ENCODE data around the gene ITGA11.
A peak's percentile ranks its signal among the peaks of the same experiment; 100 is the strongest.

The ITGA11 gene

DNA sequence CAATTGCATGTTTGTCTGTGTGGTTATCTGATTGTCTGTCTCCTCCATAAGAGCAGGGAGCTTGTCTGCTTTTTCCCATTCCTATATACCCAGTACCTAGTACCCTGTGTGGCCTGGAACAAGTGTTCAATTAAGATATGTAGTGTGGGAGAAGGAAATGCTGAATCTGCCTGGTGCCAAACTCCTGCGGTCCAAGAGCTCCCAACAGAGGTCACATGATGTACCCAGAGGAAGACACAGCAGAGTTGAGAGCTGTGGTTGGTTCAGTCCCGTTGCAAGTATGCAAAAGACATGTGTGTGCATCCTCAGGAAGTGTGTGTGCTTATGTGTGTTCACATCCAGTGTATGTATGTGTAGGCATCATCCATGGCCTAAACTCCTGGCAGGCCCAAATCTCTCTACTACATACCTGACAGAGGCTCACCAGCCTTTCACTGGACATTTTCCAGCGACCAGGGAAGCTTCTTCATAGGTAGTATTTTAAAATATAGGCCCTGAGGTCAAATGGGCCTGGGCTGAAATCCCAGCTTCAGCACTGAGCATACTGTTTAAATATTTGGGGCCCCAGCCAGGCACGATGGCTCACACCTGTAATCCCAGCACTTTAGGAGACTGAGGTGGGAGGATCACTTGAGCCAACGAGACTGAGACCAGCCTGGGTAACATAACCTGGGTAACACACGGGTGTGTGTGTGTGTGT, 34.0 kb upstream of the ITGA11 start:
- in situ Hi-C loops (cut with MboI; ENCODE audit: low sequenced_read_pairs) = no loop called here
- DNase-seq (ENCODE audit: low spot score in 2 of 2) = no peak
- Histone ChIP-seq H3K4me3 (no peak overlapping the region), H3K27me3 (ENCODE audit: low read depth) (peaks cover 17% of the 10 kb centered on the region), H3K4me1 (no peaks in the 10 kb centered on the region), H3K36me3 (replicated peaks) (no peaks in the 10 kb centered on the region), H3K9me3 (peaks cover 4% of the 10 kb centered on the region; the same call in 1 of the 2 replicates)

GRCh38 chr15:68464448-68465090, 32.6 kb upstream of the ITGA11 start:
- peaks cover 7% of the 10 kb centered on the region; the same call in 1 of the 2 replicates for H3K27me3 ChIP-seq (ENCODE audit: low read depth)
- H3K4me3 ChIP-seq = no peak overlapping the region
- no peak for DNase-seq (ENCODE audit: low spot score in 2 of 2)
- peaks cover 4% of the 10 kb centered on the region; the same call in 1 of the 2 replicates for H3K9me3 ChIP-seq
- no peaks in the 10 kb centered on the region for H3K36me3 ChIP-seq (replicated peaks)
- no peaks in the 10 kb centered on the region for H3K4me1 ChIP-seq
- in situ Hi-C loops (cut with MboI; ENCODE audit: low sequenced_read_pairs) = no loop called here

DNA sequence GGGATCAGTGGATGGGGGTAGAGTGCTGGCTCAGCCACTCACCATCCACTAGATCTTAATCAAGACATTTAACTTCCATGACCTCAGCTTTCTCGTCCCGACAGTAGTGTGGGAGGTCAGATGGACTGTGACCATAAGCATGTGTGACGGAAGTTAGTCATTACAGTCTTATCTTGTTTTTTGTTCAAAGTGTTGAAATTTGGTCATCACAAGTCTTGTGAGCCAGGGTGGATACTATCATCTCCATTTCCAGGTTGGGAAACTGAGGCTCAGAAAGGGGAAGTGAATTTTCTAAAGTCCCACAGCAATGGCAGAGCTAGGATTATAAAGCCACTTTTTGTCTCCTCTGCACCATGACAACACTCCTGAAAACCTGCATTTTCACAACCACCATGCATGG, 32.0 kb upstream of the ITGA11 start:
- no peaks in the 10 kb centered on the region for H3K4me1 ChIP-seq
- H3K36me3 ChIP-seq (replicated peaks) = no peaks in the 10 kb centered on the region
- no peak overlapping the region for H3K4me3 ChIP-seq
- in situ Hi-C loops (cut with MboI; ENCODE audit: low sequenced_read_pairs) = no loop called here
- no peak for DNase-seq (ENCODE audit: low spot score in 2 of 2)
- peaks cover 5% of the 10 kb centered on the region for H3K27me3 ChIP-seq (ENCODE audit: low read depth)
- H3K9me3 ChIP-seq = peaks cover 4% of the 10 kb centered on the region; the same call in 1 of the 2 replicates

GRCh38 chr15:68463444-68463843, 31.5 kb upstream of the ITGA11 start:
- in situ Hi-C loops (cut with MboI; ENCODE audit: low sequenced_read_pairs) = no loop called here
- no peaks in the 10 kb centered on the region for H3K36me3 ChIP-seq (replicated peaks)

GRCh38 chr15:68460166-68460565, 28.2 kb upstream of the ITGA11 start:
- Histone ChIP-seq H3K4me3 (no peak overlapping the region), H3K9me3 (no peaks in the 10 kb centered on the region), H3K4me1 (no peaks in the 10 kb centered on the region), H3K27me3 (ENCODE audit: low read depth) (peaks cover 5% of the 10 kb centered on the region; the same call in 1 of the 2 replicates), H3K36me3 (replicated peaks) (no peaks in the 10 kb centered on the region)
- in situ Hi-C loops (cut with MboI; ENCODE audit: low sequenced_read_pairs) = no loop called here
- DNase-seq (ENCODE audit: low spot score in 2 of 2) = no peak

More at GRCh38 chr15:68463444-68463843, 31.5 kb upstream of the ITGA11 start:
- Histone ChIP-seq H3K27me3 (ENCODE audit: low read depth) (peaks cover 5% of the 10 kb centered on the region), H3K9me3 (peaks cover 4% of the 10 kb centered on the region; the same call in 1 of the 2 replicates), H3K4me3 (no peak overlapping the region), H3K4me1 (no peaks in the 10 kb centered on the region)
- no peak for DNase-seq (ENCODE audit: low spot score in 2 of 2)

DNA sequence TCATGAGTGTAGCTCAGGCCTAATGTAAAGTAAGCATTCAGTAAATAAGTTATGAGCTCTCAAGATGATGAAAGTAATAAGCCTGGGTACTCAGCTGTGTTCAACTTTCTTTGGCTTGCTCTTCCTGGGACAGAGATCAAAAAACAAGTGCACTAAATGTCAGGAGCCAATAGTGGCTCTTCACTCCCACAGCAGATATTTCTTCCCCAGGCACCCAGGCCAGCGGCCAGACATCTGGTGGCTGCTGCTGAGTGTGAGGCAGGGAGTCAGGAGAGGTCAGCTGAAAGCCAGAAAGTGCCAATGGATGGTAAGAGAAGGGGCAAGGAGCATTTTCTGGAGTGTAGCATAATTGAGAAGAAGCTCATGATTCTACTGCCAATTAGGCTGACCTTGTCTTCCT, 18.2 kb upstream of the ITGA11 start:
- H3K36me3 ChIP-seq (replicated peaks) = no peaks in the 10 kb centered on the region
- no peak overlapping the region for H3K4me3 ChIP-seq
- peaks cover 33% of the 10 kb centered on the region for H3K27me3 ChIP-seq (ENCODE audit: low read depth)
- H3K9me3 ChIP-seq = no peaks in the 10 kb centered on the region; the same call in 1 of the 2 replicates
- peak in 1 of 2 experiments; percentile 6 for DNase-seq (ENCODE audit: low spot score in 2 of 2)
- no peaks in the 10 kb centered on the region for H3K4me1 ChIP-seq
- in situ Hi-C loops (cut with MboI; ENCODE audit: low sequenced_read_pairs) = no loop called here

DNA sequence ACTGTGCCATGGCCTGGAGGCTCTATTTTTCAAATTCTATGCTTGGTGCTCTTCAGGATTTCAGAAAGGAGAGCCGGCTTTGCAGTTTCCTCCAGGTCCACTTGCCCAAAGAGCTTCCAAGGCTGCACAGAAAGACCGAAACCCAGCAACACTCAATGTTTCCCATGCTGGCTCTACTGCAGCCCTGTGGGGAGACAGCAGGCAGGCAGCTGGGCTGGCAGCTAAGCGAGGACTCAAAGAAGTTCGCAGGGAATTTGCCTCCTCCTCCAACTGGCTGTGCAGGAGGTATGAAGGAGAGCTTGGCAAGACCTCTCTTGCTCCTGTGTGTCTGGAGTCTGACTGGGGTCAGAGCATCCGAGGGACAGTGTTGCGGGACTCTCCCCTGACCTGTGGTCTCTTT, 17.4 kb upstream of the ITGA11 start:
- peak in 1 of 2 experiments; percentile 4 for DNase-seq (ENCODE audit: low spot score in 2 of 2)
- Histone ChIP-seq H3K9me3 (no peaks in the 10 kb centered on the region; the same call in 1 of the 2 replicates), H3K4me1 (no peaks in the 10 kb centered on the region), H3K4me3 (no peak overlapping the region), H3K27me3 (ENCODE audit: low read depth) (peaks cover 33% of the 10 kb centered on the region), H3K36me3 (replicated peaks) (no peaks in the 10 kb centered on the region)
- in situ Hi-C loops (cut with MboI; ENCODE audit: low sequenced_read_pairs) = no loop called here

- in situ Hi-C loops (cut with MboI; ENCODE audit: low sequenced_read_pairs) = no loop called here
- no peaks in the 10 kb centered on the region for H3K36me3 ChIP-seq (replicated peaks)
- DNase-seq (ENCODE audit: low spot score in 2 of 2) = peak in 1 of 2 experiments; percentile 4
- H3K9me3 ChIP-seq = no peaks in the 10 kb centered on the region; the same call in 1 of the 2 replicates
- peaks cover 32% of the 10 kb centered on the region for H3K27me3 ChIP-seq (ENCODE audit: low read depth)
- H3K4me1 ChIP-seq = no peaks in the 10 kb centered on the region
- H3K4me3 ChIP-seq = no peak overlapping the region
Observed at GRCh38 chr15:68447976-68448755, 16.2 kb upstream of the ITGA11 start.

DNA sequence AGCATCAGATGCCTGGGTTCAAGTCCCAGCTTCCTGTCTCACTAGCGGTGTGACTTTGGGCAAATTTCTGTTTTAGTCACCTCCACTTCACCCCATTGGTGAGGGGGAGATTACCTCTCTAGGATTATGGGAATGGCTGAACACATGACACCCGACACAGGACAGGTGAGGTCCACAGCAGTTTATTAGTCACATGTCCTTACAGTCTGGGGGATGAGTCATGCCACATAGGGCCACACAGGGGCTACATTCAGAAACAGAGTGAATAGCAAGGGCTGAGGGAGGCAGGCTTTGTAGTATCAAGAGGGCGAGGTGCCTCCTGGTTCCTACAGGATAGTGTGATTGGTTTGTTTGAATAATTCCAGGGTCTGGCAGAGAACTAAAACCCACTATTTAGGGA, 15.2 kb upstream of the ITGA11 start:
- in situ Hi-C loops (cut with MboI; ENCODE audit: low sequenced_read_pairs) = no loop called here
- DNase-seq (ENCODE audit: low spot score in 2 of 2) = no peak
- Histone ChIP-seq H3K4me3 (no peak overlapping the region), H3K27me3 (ENCODE audit: low read depth) (peaks cover 34% of the 10 kb centered on the region), H3K36me3 (replicated peaks) (no peaks in the 10 kb centered on the region), H3K4me1 (no peaks in the 10 kb centered on the region), H3K9me3 (no peaks in the 10 kb centered on the region; the same call in 1 of the 2 replicates)

DNA sequence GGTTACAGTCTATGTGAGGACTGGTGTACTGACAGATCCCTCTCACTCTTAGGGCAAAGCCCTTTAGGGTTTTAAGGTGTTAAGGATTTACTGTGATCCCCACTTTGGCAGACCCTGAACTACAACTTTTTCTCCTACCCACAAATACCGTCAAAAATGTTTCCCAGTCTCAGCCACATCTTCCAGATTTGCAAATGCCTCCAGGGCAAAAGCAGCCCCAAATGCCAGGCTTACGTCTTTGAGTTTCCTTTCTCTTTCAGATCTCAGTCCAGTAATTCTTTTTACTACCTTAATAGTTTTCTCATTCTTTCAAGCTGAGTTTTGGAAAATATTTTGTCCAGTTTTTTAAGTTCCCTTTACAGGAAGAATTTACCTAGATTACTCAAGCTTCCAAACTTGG, 13.4 kb upstream of the ITGA11 start:
- DNase-seq (ENCODE audit: low spot score in 2 of 2) = peak in 1 of 2 experiments; percentile 7
- in situ Hi-C loops (cut with MboI; ENCODE audit: low sequenced_read_pairs) = no loop called here
- Histone ChIP-seq H3K4me3 (no peak overlapping the region), H3K27me3 (ENCODE audit: low read depth) (peaks cover 30% of the 10 kb centered on the region), H3K9me3 (no peaks in the 10 kb centered on the region), H3K4me1 (no peaks in the 10 kb centered on the region), H3K36me3 (replicated peaks) (no peaks in the 10 kb centered on the region)

GRCh38 chr15:68444336-68444735, 12.4 kb upstream of the ITGA11 start:
- Histone ChIP-seq H3K9me3 (no peaks in the 10 kb centered on the region), H3K36me3 (replicated peaks) (no peaks in the 10 kb centered on the region), H3K4me3 (no peak overlapping the region), H3K4me1 (no peaks in the 10 kb centered on the region), H3K27me3 (ENCODE audit: low read depth) (peaks cover 25% of the 10 kb centered on the region)
- in situ Hi-C loops (cut with MboI; ENCODE audit: low sequenced_read_pairs) = no loop called here
- DNase-seq (ENCODE audit: low spot score in 2 of 2) = no peak

DNA sequence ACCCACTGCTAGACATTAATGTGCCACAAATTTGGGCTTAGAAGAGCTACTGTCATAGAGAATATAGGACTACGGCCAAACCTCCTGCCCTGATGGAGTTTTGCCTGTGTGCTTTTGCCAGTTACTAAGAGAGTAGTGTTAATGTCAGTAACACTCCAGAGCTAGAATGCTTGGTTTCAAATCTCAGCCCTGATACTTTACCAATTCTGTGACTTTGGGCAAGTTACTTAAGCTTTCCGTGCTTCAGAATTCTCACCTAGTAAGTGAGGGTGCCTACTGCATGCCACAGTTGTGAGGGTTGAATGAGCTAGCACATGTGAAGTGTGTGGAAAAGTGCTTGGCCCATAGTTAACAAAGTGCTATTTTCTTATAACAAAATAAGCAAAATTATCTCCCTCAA, 10.9 kb upstream of the ITGA11 start:
- in situ Hi-C loops (cut with MboI; ENCODE audit: low sequenced_read_pairs) = no loop called here
- Histone ChIP-seq H3K4me1 (no peaks in the 10 kb centered on the region), H3K4me3 (no peak overlapping the region), H3K9me3 (no peaks in the 10 kb centered on the region), H3K36me3 (replicated peaks) (no peaks in the 10 kb centered on the region), H3K27me3 (ENCODE audit: low read depth) (peaks cover 24% of the 10 kb centered on the region)
- DNase-seq (ENCODE audit: low spot score in 2 of 2) = no peak

- Histone ChIP-seq H3K4me3 (no peak overlapping the region), H3K4me1 (no peaks in the 10 kb centered on the region), H3K36me3 (replicated peaks) (no peaks in the 10 kb centered on the region), H3K27me3 (ENCODE audit: low read depth) (peaks cover 30% of the 10 kb centered on the region), H3K9me3 (no peaks in the 10 kb centered on the region)
- DNase-seq (ENCODE audit: low spot score in 2 of 2) = peak in 1 of 2 experiments; percentile 6
- in situ Hi-C loops (cut with MboI; ENCODE audit: low sequenced_read_pairs) = no loop called here
Observed at GRCh38 chr15:68442041-68442440, 10.1 kb upstream of the ITGA11 start.

All from HAP-1 (cell line).